Measurements from ENCODE around the gene SRD5A3.
"Not testable (repeated sequence)": the region's sequence is repeated elsewhere in the genome, so short reads cannot be mapped to it uniquely, and the experiment has no call there.

DNA sequence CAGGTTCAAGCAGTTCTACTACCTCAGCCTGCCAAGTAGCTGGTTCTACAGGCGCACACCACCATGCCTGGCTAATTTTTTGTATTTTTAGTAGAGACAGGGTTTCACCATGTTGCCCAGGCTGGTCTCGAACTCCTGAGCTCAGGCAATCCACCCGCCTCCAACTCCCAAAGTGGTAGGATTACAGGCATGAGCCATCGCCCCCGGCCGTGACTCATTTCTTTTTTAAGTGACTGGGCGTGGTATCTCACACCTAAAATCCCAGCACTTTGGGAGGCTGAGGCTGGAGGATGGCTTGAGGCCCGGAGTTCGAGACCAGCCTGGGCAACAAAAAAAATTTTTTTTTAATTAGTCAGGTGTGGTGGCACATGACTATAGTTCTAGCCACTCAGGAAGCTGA lies 16.9 kb downstream of the SRD5A3 start:
- TF ChIP-seq, protein P1, sequence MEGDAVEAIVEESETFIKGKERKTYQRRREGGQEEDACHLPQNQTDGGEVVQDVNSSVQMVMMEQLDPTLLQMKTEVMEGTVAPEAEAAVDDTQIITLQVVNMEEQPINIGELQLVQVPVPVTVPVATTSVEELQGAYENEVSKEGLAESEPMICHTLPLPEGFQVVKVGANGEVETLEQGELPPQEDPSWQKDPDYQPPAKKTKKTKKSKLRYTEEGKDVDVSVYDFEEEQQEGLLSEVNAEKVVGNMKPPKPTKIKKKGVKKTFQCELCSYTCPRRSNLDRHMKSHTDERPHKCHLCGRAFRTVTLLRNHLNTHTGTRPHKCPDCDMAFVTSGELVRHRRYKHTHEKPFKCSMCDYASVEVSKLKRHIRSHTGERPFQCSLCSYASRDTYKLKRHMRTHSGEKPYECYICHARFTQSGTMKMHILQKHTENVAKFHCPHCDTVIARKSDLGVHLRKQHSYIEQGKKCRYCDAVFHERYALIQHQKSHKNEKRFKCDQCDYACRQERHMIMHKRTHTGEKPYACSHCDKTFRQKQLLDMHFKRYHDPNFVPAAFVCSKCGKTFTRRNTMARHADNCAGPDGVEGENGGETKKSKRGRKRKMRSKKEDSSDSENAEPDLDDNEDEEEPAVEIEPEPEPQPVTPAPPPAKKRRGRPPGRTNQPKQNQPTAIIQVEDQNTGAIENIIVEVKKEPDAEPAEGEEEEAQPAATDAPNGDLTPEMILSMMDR (IDR thresholded peaks at IDR 0.05), result not testable (repeated sequence)
- not testable (repeated sequence) for TF ChIP-seq POLR2AphosphoS5, POLR2A (IDR thresholded peaks at IDR 0.05)
